SHP77 (cell line): ENCODE results near the gene NME8.
"Not testable (repeated sequence)": the region's sequence is repeated elsewhere in the genome, so short reads cannot be mapped to it uniquely, and the experiment has no call there.

Source experiments
- DNase-seq, 2 experiments: peaks; one replicate each; lab custom pipeline; 2025; lab: John Stamatoyannopoulos, UW

Gene NME8

GRCh38 chr7:37848297-37848696 is at the start of gene NME8:
TSS of gene NME8 (plus strand) at chr7:37848597. CDS start at chr7:37850267, 1,670 bp downstream.
- no peak for DNase-seq

- DNase-seq: no peak
Observed at GRCh38 chr7:37806152-37806551, 42.2 kb upstream of the NME8 start.

DNA sequence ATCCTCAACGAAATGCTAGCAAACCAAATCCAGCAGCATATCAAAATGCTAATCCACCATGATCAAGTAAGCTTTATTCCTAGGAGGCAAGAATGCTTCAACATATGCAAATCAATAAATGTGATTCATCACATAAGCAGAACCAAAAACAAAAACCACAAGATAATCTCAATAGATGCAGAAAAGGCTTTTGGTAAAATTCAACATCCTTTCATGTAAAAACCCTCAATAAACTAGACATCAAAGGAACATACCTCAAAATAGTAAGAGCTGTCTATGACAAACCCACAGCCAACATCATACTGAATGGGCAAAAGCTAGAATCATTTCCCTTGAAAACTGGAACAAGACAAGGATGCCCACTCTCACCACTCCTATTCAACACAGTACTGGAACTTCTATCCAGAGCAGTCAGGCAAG is 36.2 kb upstream of the NME8 start:
- not testable (repeated sequence) for DNase-seq

DNA sequence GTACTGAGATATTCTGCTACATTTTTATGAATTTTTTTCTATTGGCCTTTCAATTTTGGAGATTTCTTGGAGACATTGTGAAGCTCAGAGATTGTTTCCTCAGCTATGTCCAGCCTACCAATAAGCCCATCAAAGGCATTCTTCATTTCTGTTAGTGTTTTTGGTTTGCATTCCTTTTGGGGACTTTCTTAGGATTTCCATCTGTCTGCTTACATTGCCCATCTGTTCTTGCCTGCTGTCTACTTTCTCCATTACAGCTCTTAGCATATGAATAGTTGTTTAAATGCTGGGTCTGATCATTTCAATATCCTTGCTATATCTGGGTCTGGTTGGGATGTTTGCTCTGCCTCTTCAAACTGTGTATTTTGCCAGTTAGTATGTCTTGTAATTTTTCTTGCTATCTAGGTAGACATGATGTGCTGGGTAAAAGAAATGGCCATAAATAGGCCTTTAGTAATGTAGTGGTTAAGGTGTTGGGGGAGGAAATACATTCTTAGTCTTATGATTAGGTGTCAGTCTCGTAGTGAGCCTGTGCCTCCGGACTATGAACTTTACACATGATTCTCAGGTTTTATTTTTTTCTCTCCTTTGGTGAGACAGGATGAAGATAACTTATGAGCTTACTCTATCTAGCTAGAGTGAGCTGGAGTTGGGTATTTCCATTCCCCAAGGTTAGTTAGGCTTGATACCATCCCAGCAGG is 32.6 kb upstream of the NME8 start:
- no peak for DNase-seq

- DNase-seq: no peak
Observed at GRCh38 chr7:37816922-37817590, 31.3 kb upstream of the NME8 start.

GRCh38 chr7:37817591-37817960 is 30.8 kb upstream of the NME8 start:
- DNase-seq: no peak

DNA sequence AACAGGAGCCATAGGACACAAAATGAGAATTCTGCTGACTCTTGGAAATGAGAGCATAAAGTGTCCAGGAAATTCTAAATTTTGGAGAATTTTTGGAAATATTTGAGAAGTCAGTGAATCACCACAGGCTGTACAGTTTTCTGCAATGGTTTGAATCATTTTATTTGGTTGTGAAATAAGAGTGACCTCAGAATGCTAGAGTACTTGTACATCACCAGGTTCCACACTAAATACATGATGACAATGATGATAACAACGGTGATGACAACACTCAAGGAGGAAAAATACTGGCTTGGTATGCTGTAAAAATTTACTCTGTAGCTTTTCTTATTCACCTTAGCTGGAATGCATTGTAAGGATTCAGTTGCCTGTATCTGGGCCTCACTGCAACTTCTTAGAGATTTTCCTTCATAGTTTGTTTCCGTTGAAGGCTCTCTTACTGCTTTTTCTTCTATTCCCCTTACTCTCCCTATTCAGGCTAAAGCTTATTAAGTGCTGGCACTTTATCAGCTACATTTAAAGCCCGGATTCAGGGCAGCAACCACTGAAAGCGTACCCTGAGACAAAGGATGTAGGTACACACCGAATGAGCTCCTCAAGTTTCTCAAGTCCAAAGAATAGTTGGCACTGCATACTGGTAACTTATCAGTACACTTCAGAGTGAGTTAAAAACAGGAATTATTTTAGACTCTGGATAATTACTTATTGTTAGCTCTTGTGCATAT is 30.2 kb upstream of the NME8 start:
- no peak for DNase-seq

DNA sequence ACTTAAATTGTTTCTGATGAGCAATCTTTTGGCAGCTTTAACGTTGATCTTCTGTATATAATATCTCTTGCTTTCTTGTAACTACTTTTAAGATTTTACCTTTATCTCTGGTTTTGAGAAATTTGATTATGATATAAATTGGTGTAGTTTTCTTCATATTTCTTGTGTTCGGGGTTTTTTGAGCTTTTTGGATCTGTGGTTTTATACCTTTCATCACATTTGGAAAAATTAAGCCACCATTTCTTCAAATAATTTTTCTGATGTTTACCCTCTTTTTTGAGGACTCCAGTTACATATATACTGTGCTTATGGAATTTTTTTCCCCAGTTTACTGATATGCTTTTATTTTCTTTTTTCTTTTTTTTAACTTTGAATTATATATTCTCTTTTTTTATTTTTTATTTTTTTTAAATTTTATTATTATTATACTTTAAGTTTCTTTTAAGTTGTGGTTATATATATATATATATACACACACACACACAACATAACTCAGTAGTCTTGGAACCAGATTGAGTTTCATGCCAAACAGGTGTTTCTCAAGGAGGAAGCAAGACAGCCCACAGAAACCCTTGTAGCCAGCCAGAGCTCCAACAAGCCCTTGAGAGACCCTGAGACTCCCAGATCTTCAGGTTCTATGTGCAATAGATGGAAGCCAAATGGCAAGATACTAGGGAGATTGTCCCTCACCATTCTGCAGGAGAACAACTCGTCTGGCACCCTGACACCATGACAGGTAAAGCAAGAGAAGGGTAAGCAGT is 27.5 kb upstream of the NME8 start:
- DNase-seq: no peak

DNA sequence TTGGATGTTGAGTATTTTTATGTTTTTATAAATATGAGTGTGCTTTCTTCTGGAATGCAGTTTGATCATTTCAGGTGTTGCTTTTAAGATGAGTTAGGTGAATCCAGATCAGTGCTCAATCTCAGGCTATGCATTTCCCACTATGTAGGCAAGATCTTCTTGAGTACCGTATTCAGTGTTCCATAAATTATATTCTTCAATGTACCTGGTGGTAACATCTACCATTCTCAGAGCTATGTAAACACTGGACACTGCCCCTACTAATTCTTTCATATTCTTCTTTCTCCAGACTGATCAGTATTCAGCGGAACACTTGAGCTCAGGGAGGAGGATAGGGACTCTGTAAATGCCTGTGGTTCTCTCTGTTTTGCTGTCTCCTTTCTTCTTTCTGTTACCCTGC is 25.5 kb upstream of the NME8 start:
- no peak for DNase-seq

DNA sequence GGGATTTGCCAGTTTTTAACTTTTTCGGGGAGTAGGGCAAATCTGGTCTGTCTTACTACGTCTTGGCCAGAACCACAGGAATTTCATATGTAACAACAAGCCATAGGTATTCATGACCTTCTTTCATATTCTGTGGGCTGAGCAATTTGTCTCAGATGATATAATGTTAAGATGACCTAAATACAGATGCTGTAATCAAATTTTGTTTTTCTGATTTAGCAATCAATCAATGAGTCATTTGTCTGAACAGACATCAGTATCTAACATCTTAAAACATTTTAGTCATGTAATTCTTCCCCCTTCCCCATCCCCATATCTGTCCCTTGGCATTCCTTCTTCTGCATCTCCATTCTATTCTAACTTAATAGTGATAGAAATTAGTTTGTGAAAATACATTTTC is 24.8 kb upstream of the NME8 start:
- DNase-seq: no peak

GRCh38 chr7:37825038-37825437 is 23.4 kb upstream of the NME8 start:
- DNase-seq: no peak

DNA sequence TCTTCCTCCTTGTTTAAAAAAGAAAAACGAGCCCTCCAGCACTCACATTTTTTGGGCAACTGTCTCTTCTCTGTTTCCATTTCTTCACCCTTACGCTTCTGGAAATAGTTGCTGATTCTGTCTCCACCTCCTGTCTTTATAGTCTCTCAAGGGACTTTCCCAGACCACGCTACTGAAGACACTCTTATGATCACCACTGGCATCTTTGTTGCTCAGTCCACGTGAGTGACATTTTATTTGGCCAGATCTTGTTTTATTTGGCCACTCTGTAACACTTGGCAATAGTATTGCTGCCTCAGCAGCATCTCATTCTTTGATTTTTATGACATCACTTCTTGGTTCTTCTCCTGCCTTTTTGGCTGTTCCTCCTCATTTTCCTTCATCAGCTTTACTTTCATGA is 21.6 kb upstream of the NME8 start:
- no peak for DNase-seq

- no peak for DNase-seq
Observed at GRCh38 chr7:37831244-37831643, 17.2 kb upstream of the NME8 start.

GRCh38 chr7:37832194-37832593 is 16.2 kb upstream of the NME8 start:
- peak; percentile 42 to 47 for DNase-seq

DNA sequence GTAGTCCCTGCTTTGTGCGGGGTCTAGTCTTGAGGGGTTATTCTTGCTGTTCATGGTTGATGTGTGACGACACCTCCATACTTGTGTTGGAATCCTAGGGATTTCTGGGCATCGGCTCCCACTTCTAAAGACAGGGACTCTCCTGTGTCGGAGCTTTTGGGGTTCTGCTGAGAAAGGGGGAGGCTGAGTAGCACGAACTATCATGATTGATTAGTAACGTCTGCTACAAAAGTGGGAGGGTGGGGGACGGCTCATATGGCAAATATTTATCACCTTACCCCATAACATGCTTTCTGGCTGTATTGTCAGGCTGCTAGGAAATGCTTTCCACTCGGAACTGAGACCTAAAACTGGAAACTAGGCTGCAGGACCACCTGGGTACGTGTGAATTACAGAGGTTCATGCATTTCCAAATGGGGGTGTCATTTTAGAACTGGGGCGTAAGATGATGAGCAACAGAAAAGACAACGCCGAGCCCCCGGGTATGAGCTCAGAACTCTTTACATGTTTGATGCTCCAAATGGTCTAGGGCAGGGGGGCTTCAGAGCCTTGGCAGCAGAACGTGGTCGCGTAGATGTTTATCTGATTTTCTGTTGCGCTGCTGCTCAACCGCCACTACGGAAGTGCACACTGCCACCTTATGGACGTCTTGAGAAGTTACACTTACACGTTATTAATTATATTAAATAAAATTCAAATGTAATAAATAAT is 15.1 kb upstream of the NME8 start:
- peak; percentile 42 to 61 for DNase-seq

DNA sequence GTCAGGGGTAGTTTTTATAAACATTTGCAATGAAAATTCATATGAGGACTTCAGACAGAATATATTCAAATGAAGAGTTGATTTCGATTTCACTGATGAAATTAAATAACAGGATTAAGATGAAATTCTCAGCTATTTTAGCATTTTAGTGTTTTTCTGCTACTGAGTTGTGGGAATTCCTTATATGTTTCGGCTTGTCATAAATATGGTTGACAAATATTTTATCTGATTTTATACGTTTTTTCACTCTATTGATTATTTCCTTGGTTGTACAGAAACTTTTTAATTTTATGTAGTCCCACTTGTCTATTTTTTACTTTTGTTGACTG is 14.6 kb upstream of the NME8 start:
- no peak for DNase-seq

- peak; percentile 13 to 31 for DNase-seq
Observed at GRCh38 chr7:37853468-37853867, 5.1 kb downstream of the NME8 start.

GRCh38 chr7:37882086-37882485 is 33.7 kb downstream of the NME8 start:
- DNase-seq: no peak

- no peak for DNase-seq
Observed at GRCh38 chr7:37893359-37893758, 45.0 kb downstream of the NME8 start.

- no peak for DNase-seq
Observed at GRCh38 chr7:37894671-37895070, 46.3 kb downstream of the NME8 start.

DNA sequence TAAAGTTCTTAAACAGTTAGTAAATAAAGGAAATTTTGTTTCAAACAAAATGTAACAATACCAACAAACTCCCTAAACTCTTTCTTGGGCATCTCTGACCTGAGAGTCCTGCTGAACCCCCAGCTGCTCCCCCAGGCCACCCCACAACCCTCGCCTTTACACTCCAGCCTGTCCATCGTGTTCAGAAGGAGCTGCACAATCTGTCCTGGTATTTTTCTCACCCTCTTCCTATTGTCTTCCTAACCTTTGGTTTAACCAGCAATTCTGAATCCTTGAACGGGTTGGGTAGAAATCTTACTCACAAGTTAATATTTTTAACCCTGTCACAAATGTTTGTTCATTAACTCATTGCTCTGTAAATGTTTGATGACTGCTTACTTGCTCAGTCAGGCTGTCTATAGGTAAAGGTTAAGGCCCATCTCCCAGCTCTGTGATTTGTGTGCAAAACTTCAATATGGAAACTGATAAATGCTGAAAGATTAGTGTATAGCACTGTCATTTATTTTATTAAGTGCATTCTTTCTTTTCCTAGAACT is 51.4 kb downstream of the NME8 start:
- no peak for DNase-seq
